DMS79 (cell line): ENCODE results near the gene ODAM.
"Not testable (repeated sequence)": the region's sequence is repeated elsewhere in the genome, so short reads cannot be mapped to it uniquely, and the experiment has no call there.

Experiments used
- DNase-seq: peaks from one replicate; lab custom pipeline; 2025; lab: John Stamatoyannopoulos, UW

Gene ODAM

DNA sequence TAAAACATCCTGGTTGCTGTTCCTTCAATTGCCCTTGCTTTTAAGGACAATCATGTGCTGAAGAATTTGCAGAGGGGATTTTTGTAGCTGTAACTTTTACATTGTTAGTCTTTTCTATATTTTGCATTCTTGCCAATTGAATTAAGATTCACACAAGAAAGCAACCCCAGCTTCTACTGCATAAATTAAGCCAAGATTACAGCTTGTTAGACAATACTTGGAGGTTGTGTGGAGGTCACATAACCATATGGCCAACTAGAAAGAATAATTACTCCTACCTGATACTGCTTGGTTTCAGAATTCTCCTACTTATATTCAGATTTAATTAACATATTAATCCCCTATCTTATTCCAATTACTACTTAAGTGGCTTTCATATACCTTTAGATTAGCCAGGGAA, 26.3 kb downstream of the ODAM start:
- DNase-seq: not testable (repeated sequence)

DNA sequence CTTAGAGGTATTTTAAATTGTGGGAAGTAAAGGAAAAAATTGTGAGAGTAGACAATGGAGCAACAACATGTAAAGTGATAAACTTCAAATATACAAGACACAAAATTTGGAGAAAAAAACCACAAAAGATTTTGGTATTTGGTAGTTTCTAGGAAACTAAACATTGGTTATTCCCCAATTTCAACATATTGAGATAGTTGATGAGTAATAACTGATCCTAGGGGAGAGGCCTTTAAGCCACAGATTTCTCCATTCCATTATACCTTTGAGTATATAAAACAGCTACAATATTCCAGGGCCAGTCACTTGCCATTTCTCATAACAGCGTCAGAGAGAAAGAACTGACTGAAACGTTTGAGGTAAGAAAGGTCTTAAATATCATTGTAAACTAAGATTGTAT, 30.3 kb downstream of the ODAM start, which contains the start of gene FDCSP:
Gene FDCSP (plus strand): TSS at position 301 of the 400 bp plus-strand sequence. CDS start 5,071 bp downstream, outside the sequence.
- DNase-seq: no peak

DNA sequence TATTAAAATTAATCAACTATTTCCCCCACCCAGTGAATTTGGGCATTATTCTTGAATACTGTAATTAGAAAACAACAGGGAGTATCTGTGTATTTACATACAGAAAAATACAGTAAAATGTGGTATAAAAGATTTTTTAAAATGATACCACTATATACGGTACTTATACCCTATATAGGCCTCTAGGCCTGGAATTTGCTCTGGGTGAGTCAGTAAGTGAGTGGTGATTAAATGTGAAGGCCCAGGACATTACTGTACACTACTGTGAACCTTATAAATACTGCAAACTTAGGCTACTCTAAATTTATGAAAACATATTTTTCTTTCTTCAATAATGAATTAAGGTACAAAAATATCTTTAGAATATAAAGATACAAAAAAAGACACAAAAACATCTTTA, 40.6 kb downstream of the ODAM start:
- DNase-seq: no peak

- no peak for DNase-seq
Observed at GRCh38 chr4:70239131-70239883, 43.8 kb downstream of the ODAM start.

DNA sequence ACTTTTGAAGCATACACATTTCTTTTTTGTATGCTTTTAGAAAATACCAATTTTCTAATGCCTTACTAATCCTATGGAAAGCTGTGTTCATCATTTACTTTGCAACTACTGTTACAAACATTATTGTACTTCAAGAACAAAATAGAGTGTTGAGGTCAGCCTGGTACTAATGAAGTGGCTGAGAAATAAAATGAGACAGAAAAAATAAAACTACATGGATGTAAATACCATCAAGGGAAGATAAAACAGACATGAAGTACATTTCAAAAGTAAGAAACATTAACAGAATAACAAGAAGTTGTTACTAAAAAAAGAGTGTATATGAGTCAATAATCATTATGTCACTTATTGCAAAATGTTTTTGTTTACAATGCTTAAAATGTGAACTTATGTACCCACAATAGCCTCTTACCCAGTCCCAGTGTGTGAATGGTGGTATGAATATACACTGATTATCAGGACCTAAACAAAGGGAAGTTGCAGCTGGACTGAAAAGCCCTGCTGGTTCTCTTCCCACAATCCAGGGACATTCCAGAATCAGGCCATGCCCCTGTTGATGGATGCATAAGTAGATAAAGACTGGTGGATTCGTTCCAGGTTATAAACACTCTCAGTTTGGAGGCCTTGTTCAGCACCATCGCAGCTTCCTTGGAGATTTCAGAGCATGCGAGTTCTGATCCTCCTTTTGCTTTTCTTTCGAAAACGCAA, 44.5 kb downstream of the ODAM start:
- DNase-seq: no peak

DNA sequence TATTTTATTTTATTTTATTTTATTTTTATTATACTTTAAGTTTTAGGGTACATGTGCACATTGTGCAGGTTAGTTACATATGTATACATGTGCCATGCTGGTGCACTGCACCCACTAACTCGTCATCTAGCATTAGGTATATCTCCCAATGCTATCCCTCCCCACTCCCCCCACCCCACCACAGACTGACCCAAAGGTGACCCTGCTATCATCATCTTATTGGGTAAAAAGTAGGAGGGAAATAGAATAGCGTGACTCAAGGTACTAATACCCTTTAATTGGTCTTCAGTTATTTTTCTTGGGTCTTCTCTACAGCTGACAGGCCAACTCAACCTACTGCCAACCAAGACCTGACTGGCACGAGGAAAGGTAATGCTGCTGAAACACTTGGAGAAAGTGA, 46.8 kb downstream of the ODAM start, which contains the start of gene CSN3:
Gene CSN3 (plus strand): TSS at position 301 of the 400 bp plus-strand sequence. CDS start 2,223 bp downstream, outside the sequence.
- DNase-seq: not testable (repeated sequence)

GRCh38 chr4:70243091-70243490, 47.6 kb downstream of the ODAM start:
- no peak for DNase-seq

GRCh38 chr4:70251250-70251944, 55.9 kb downstream of the ODAM start:
- DNase-seq: no peak

GRCh38 chr4:70251945-70252277, 56.4 kb downstream of the ODAM start:
- DNase-seq: no peak
